Measurements from ENCODE around the gene NFATC2. TPM values are rescaled to one million over a fixed set of nuclear protein-coding genes. Genes with fewer than 3 reads are reported as not detected.
A peak's percentile ranks its signal among the peaks of the same experiment; 100 is the strongest.

The NFATC2 gene
- total and polyA plus RNA-seq, 4 donors: 2.5 to 4.6 (median 3.0) TPM

DNA sequence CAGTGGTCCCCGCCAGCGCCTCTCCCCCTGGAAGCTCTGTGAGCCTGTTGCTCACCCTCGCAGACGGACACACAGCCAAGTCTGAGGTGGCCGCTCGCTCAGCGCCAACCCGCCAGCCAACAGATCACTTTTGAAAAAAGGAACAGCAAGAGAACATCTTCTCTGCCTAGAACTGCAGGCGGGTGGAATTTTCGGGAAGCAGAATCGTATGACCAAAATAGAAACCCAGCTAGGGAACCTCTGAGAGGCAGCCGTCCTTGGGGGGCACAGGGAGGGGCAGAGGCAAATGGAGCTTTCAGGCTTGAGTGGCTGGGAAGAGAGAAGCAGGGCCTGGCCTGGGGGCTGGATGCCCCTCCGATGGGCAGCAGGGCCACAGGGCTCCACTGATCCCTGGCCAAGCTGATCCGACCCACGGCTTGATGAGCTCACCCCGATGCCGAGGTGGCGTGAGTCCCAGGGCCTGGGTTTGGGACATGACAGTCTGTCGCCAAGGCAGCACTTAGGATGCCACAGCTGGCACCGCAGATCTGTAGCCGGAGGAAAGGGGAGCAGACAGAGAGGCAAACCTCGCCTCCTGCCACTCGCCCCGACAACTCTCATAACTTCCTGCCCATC is 9.8 kb downstream of the NFATC2 start:
- Histone ChIP-seq H3K4me1 (ENCODE audit: control insufficient read depth, insufficient read depth, low read length) (peaks cover 15% of the 10 kb centered on the region), H3K27me3 (ENCODE audit: control insufficient read depth, insufficient read depth, low read length) (no peaks in the 10 kb centered on the region), H3K27ac (ENCODE audit: low read depth, low read length) (peak overlapping the region; percentile 47), H3K36me3 (ENCODE audit: control insufficient read depth, insufficient read depth, low read length) (no peaks in the 10 kb centered on the region), H3K9me3 (ENCODE audit: control insufficient read depth, insufficient read depth, low read length) (no peaks in the 10 kb centered on the region), H3K4me3 (ENCODE audit: low read depth, low read length) (no peak overlapping the region)
- 61% methylated on average over 21 of the region's 24 CpGs for WGBS (ENCODE audit: insufficient coverage)
- peak in 1 of 6 donors; percentile 54 for DNase-seq (ENCODE audit: low read depth in 4 of 6, low spot score in 6 of 6)

DNA sequence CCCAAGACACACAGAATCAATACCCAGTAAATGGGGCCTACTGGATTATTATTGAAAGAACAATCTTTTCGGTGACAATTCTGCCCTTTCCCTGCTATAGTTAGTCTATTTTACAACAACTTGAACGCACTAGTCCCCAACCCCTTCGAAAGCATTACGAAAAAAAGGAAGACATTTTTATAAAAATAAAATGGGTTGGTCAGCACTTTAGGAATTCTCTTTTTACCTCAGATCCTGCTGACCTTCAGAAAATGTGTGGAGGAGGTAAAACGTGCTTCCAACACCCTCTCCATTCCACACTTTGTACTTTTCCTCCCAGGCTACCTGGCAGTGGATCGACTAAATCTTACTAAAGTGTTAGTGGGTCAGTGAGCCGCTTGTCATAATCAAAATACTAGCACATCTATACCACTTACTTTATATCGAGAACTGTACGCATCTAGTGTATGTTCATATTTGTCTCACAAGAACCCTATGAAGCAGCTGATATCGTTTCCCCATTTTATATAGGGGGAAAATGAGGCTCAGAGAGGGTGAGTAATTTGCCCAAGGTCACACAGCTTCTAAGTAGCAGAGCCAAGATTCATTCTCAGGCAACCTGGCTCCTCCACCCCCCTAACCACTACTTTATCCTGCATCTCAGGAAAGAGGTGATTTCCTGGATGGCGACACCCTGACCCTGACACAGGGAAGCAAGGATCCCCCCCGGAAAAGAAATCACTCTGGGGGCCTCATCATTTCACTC is 10.6 kb downstream of the NFATC2 start:
- H3K9me3 ChIP-seq (ENCODE audit: control insufficient read depth, insufficient read depth, low read length): no peaks in the 10 kb centered on the region
- no peaks in the 10 kb centered on the region for H3K27me3 ChIP-seq (ENCODE audit: control insufficient read depth, insufficient read depth, low read length)
- peaks cover 19% of the 10 kb centered on the region for H3K4me1 ChIP-seq (ENCODE audit: control insufficient read depth, insufficient read depth, low read length)
- no peak overlapping the region for H3K4me3 ChIP-seq (ENCODE audit: low read depth, low read length)
- peak overlapping the region; percentile 47 for H3K27ac ChIP-seq (ENCODE audit: low read depth, low read length)
- WGBS (ENCODE audit: insufficient coverage): 87% methylated on average over 3 of the region's 12 CpGs
- DNase-seq (ENCODE audit: low read depth in 4 of 6, low spot score in 6 of 6): no peak
- no peaks in the 10 kb centered on the region for H3K36me3 ChIP-seq (ENCODE audit: control insufficient read depth, insufficient read depth, low read length)

DNA sequence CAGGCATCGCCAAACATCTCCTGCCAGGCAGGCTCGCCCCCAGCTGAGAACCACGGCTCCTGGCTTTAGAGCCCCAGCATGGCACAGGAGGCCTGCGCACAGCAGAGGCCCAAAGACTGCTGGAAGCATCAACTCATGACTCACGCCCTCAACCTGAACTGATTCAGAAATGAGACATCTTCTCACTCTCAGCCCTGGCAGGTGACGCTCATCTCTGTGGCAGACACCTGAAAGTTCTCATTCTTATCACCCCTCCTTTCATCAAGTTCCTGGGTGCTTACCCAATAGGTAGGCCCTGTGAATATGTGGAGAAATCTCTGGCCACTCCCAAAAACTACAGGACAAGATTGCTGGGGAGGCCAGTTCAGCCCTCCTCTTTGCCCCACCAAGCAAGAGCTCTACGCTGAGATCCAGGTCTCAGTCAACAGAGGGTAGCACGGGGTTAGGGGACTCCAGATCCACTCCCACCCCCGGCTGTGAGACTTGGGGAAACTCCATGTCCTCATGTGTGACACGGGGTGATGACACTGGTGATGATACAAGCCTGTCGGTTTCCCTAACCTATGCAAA is 11.3 kb downstream of the NFATC2 start:
- H3K36me3 ChIP-seq (ENCODE audit: control insufficient read depth, insufficient read depth, low read length): no peaks in the 10 kb centered on the region
- H3K4me3 ChIP-seq (ENCODE audit: low read depth, low read length): no peak overlapping the region
- no peak for DNase-seq (ENCODE audit: low read depth in 4 of 6, low spot score in 6 of 6)
- no peaks in the 10 kb centered on the region for H3K27me3 ChIP-seq (ENCODE audit: control insufficient read depth, insufficient read depth, low read length)
- 89% methylated on average over 6 of the region's 11 CpGs for WGBS (ENCODE audit: insufficient coverage)
- peaks cover 24% of the 10 kb centered on the region for H3K4me1 ChIP-seq (ENCODE audit: control insufficient read depth, insufficient read depth, low read length)
- no peak overlapping the region for H3K27ac ChIP-seq (ENCODE audit: low read depth, low read length)
- no peaks in the 10 kb centered on the region for H3K9me3 ChIP-seq (ENCODE audit: control insufficient read depth, insufficient read depth, low read length)

DNA sequence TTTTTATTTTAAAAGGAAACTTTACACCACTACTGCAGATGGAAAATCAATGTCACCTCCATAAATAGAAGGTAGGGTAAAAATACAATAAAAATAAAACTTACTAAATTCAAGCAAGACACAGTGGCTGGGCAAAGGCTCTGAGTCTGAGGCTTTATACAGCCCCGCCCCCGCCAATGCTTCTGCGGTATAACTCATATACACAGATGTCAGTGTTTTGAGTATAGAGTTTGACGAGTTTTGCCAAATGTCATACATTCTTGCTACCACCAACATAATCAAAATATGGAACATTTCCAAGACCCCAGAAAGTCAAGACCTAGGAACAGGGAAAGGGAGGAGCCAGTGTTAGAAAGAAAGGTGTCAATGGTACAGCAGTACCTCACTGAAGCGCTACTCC is 12.8 kb downstream of the NFATC2 start:
- Histone ChIP-seq H3K9me3 (ENCODE audit: control insufficient read depth, insufficient read depth, low read length) (no peaks in the 10 kb centered on the region), H3K27me3 (ENCODE audit: control insufficient read depth, insufficient read depth, low read length) (no peaks in the 10 kb centered on the region), H3K36me3 (ENCODE audit: control insufficient read depth, insufficient read depth, low read length) (no peaks in the 10 kb centered on the region), H3K27ac (ENCODE audit: low read depth, low read length) (peak overlapping the region; percentile 67), H3K4me1 (ENCODE audit: control insufficient read depth, insufficient read depth, low read length) (peaks cover 28% of the 10 kb centered on the region), H3K4me3 (ENCODE audit: low read depth, low read length) (no peak overlapping the region)
- DNase-seq (ENCODE audit: low read depth in 4 of 6, low spot score in 6 of 6): no peak
- 100% methylated on average over 1 of the region's 5 CpGs for WGBS (ENCODE audit: insufficient coverage)

DNA sequence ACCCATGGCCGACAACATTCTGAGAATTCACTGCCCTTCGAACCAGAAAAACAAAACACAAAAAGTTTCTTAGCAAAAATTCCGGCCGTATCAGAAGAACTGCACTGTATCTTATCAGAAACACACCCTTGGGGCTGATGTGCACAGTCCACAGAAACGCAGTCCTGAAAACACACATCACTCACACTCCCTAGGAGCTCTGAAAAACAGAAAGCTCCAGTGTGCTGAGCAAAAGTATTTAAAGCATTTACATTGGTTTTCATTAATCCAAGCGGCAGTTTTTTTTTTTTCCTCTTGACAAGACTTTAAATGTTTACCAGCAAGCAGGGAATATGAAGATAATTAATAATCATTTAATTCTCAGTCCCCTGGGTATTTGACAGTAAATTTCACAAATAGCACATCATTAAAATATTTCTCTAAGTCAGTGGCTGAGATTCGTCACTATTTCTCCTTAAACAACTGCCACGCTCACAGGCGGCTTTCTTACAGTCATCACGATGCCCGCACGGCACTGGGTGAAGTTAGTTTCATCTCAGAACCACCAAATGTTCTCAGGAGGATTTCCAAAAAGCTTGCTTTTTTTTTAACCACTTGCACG is 13.3 kb downstream of the NFATC2 start:
- Histone ChIP-seq H3K4me1 (ENCODE audit: control insufficient read depth, insufficient read depth, low read length) (peaks cover 28% of the 10 kb centered on the region), H3K9me3 (ENCODE audit: control insufficient read depth, insufficient read depth, low read length) (no peaks in the 10 kb centered on the region), H3K4me3 (ENCODE audit: low read depth, low read length) (no peak overlapping the region), H3K27me3 (ENCODE audit: control insufficient read depth, insufficient read depth, low read length) (no peaks in the 10 kb centered on the region), H3K27ac (ENCODE audit: low read depth, low read length) (peak overlapping the region; percentile 67), H3K36me3 (ENCODE audit: control insufficient read depth, insufficient read depth, low read length) (no peaks in the 10 kb centered on the region)
- peak in 1 of 6 donors; percentile 30 for DNase-seq (ENCODE audit: low read depth in 4 of 6, low spot score in 6 of 6)
- 63% methylated on average over 9 of the region's 13 CpGs for WGBS (ENCODE audit: insufficient coverage)

DNA sequence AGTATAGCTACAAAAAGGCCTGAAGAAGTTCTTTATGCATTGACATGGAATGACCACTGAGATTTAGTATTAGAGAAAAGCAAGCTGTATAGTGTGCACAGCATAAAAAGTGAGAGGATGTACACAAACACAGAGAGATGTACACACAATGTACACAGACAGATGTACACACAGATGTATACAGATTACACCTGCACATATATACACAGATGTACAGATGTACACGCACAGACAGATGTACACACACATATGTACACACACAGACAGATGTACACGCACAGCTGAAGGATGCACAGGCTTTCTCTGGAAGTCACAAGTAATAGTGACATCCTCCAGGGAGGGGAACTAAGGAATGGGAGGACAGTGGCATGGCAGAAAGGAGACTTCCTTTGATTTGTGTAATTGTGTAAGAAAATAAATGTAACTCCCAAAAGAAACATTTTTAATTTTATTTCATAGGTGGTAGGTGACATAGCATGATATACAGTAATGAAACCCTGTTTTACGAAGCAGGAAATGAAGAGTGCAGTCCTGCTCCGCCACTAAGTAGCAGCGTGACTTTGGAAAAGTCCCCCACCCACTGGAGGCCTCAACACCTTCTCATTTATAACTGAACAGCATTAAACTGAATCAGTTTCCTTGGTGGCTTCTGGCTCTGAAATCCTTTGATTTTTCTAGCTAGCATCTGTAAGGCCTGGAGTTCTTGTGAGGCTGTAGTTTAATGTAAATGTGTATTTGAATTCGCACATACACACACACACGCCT is 14.1 kb downstream of the NFATC2 start:
- Histone ChIP-seq H3K4me3 (ENCODE audit: low read depth, low read length) (no peak overlapping the region), H3K9me3 (ENCODE audit: control insufficient read depth, insufficient read depth, low read length) (no peaks in the 10 kb centered on the region), H3K4me1 (ENCODE audit: control insufficient read depth, insufficient read depth, low read length) (peaks cover 26% of the 10 kb centered on the region), H3K27me3 (ENCODE audit: control insufficient read depth, insufficient read depth, low read length) (no peaks in the 10 kb centered on the region), H3K36me3 (ENCODE audit: control insufficient read depth, insufficient read depth, low read length) (no peaks in the 10 kb centered on the region), H3K27ac (ENCODE audit: low read depth, low read length) (peak overlapping the region; percentile 67)
- no peak for DNase-seq (ENCODE audit: low read depth in 4 of 6, low spot score in 6 of 6)
- no CpG with 5 or more reads among the region's 7 CpGs for WGBS (ENCODE audit: insufficient coverage)

DNA sequence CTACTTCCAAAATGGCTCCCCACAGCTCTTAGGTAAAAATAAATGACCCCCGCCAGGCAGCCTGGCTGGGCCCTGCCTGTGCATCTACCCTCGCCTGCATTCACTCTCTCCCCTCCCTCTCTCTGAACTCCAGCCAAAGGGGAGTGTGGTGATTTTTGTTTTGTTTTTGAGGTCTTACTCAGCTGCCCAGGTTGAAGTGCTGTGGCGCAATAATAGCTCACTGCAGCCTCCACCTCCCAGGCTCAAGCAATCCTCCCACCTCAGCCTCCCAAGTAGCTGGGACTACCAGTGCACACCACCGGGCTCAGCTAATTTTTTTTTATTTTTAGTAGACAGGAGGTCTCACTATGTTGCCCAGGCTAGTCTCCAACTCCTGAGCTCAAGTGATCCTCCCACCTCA is 15.8 kb downstream of the NFATC2 start:
- 100% methylated on average over 1 of the region's 4 CpGs for WGBS (ENCODE audit: insufficient coverage)
- H3K4me1 ChIP-seq (ENCODE audit: control insufficient read depth, insufficient read depth, low read length): peaks cover 13% of the 10 kb centered on the region
- no peak overlapping the region for H3K27ac ChIP-seq (ENCODE audit: low read depth, low read length)
- H3K36me3 ChIP-seq (ENCODE audit: control insufficient read depth, insufficient read depth, low read length): peaks cover 5% of the 10 kb centered on the region
- H3K4me3 ChIP-seq (ENCODE audit: low read depth, low read length): no peak overlapping the region
- no peaks in the 10 kb centered on the region for H3K9me3 ChIP-seq (ENCODE audit: control insufficient read depth, insufficient read depth, low read length)
- H3K27me3 ChIP-seq (ENCODE audit: control insufficient read depth, insufficient read depth, low read length): no peaks in the 10 kb centered on the region
- DNase-seq (ENCODE audit: low read depth in 4 of 6, low spot score in 6 of 6): no peak

DNA sequence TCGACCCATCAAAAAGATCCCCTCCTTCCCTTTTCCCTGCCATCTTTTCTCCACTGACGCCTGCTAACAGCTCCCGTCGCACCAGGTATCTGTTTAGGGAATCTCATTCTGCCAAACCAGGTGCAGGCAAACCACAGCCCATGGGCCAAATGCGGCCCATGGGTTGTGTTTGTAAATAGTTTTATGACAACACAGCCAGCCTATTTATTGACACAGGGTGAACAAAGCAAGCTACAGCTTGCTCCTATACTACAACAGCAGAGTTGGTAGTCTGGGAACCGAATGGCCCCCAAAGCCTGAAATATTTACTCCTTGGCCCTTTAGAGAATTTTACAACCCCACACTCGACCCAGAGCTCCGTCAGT is 16.4 kb downstream of the NFATC2 start:
- peaks cover 13% of the 10 kb centered on the region for H3K4me1 ChIP-seq (ENCODE audit: control insufficient read depth, insufficient read depth, low read length)
- H3K27ac ChIP-seq (ENCODE audit: low read depth, low read length): no peak overlapping the region
- 73% methylated on average over 6 of the region's 8 CpGs for WGBS (ENCODE audit: insufficient coverage)
- no peak for DNase-seq (ENCODE audit: low read depth in 4 of 6, low spot score in 6 of 6)
- no peak overlapping the region for H3K4me3 ChIP-seq (ENCODE audit: low read depth, low read length)
- H3K36me3 ChIP-seq (ENCODE audit: control insufficient read depth, insufficient read depth, low read length): peaks cover 5% of the 10 kb centered on the region
- H3K27me3 ChIP-seq (ENCODE audit: control insufficient read depth, insufficient read depth, low read length): no peaks in the 10 kb centered on the region
- H3K9me3 ChIP-seq (ENCODE audit: control insufficient read depth, insufficient read depth, low read length): no peaks in the 10 kb centered on the region
